ENCODE results near the gene MOG. TPM values are rescaled to one million over a fixed set of nuclear protein-coding genes. Genes with fewer than 3 reads are reported as not detected.
A peak's percentile ranks its signal among the peaks of the same experiment; 100 is the strongest.

The MOG gene
- total and polyA plus RNA-seq, 4 donors, result not detected

DNA sequence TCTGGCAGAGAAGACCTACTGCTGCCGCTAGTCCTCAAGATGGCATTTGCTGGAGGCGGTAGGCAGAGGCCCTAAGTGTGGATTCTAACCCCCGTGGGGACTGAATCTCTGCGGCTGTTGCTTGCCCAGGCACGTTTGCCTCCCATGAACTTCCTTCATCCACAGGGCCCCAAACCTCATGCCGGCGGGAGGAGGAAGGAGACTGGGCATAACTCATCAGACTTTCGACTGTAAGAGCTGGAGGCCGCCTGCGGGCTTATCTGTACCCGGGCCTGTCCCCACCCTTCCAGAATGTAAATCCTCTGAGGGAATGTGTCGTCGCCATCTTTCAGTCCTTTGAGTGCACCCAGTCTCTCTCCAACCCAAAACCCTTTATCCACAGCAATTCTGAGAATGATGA is 23.1 kb downstream of the MOG start:
- ATAC-seq (ENCODE audit: insufficient read depth, low FRiP score), result no peak
- Histone ChIP-seq H3K9me3 (ENCODE audit: control insufficient read depth in 4 of 4, insufficient read depth in 3 of 4, low read length in 3 of 4) (no peaks in the 10 kb centered on the region), H3K4me1 (ENCODE audit: control insufficient read depth in 5 of 5, insufficient read depth in 5 of 5, low read length in 5 of 5) (peaks cover 0 to 5% (median 0%) of the 10 kb centered on the region in 5 donors), H3K36me3 (ENCODE audit: control insufficient read depth in 4 of 4, insufficient read depth in 4 of 4, low read length in 4 of 4) (no peaks in the 10 kb centered on the region), H3K4me3 (no peak overlapping the region), H3K9ac (ENCODE audit: insufficient read depth in 1 of 2, low read length in 2 of 2) (no peak overlapping the region), H3K27me3 (ENCODE audit: control insufficient read depth in 3 of 3, insufficient read depth in 3 of 3, low read length in 2 of 3) (no peaks in the 10 kb centered on the region), H3K27ac (ENCODE audit: low read depth in 1 of 2, low read length in 1 of 2) (no peak overlapping the region)
- TF ChIP-seq, protein P1, sequence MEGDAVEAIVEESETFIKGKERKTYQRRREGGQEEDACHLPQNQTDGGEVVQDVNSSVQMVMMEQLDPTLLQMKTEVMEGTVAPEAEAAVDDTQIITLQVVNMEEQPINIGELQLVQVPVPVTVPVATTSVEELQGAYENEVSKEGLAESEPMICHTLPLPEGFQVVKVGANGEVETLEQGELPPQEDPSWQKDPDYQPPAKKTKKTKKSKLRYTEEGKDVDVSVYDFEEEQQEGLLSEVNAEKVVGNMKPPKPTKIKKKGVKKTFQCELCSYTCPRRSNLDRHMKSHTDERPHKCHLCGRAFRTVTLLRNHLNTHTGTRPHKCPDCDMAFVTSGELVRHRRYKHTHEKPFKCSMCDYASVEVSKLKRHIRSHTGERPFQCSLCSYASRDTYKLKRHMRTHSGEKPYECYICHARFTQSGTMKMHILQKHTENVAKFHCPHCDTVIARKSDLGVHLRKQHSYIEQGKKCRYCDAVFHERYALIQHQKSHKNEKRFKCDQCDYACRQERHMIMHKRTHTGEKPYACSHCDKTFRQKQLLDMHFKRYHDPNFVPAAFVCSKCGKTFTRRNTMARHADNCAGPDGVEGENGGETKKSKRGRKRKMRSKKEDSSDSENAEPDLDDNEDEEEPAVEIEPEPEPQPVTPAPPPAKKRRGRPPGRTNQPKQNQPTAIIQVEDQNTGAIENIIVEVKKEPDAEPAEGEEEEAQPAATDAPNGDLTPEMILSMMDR (IDR thresholded peaks at IDR 0.05; ENCODE audit: control extremely low read depth, extremely low read depth), result no peak
- WGBS, 2 donors, result 67 to 69% methylated on average over 13 of the region's 13 CpGs
- DNase-seq, result no peak

- peaks cover 0 to 5% (median 0%) of the 10 kb centered on the region in 5 donors for H3K4me1 ChIP-seq (ENCODE audit: control insufficient read depth in 5 of 5, insufficient read depth in 5 of 5, low read length in 5 of 5)
- H3K9ac ChIP-seq (ENCODE audit: insufficient read depth in 1 of 2, low read length in 2 of 2), result no peak overlapping the region
- H3K27ac ChIP-seq (ENCODE audit: low read depth in 1 of 2, low read length in 1 of 2), result no peak overlapping the region
- DNase-seq, result no peak
- no peaks in the 10 kb centered on the region for H3K9me3 ChIP-seq (ENCODE audit: control insufficient read depth in 4 of 4, insufficient read depth in 3 of 4, low read length in 3 of 4)
- H3K4me3 ChIP-seq, result no peak overlapping the region
- no peaks in the 10 kb centered on the region for H3K36me3 ChIP-seq (ENCODE audit: control insufficient read depth in 4 of 4, insufficient read depth in 4 of 4, low read length in 4 of 4)
- WGBS, 2 donors, result 58 to 89% methylated on average over 24 of the region's 24 CpGs
- no peak for ATAC-seq (ENCODE audit: insufficient read depth, low FRiP score)
- H3K27me3 ChIP-seq (ENCODE audit: control insufficient read depth in 3 of 3, insufficient read depth in 3 of 3, low read length in 2 of 3), result no peaks in the 10 kb centered on the region
- TF ChIP-seq, protein P1 (IDR thresholded peaks at IDR 0.05; ENCODE audit: control extremely low read depth, extremely low read depth), result no peak
These were observed 23.5 kb downstream of the MOG start for GRCh38 chr6:29680416-29680815.

- Histone ChIP-seq H3K27ac (ENCODE audit: low read depth in 1 of 2, low read length in 1 of 2) (no peak within 1 kb of the TSS), H3K4me1 (ENCODE audit: control insufficient read depth in 5 of 5, insufficient read depth in 5 of 5, low read length in 5 of 5) (peaks cover 0 to 5% (median 0%) of the 10 kb centered on the region in 5 donors), H3K36me3 (ENCODE audit: control insufficient read depth in 4 of 4, insufficient read depth in 4 of 4, low read length in 4 of 4) (no peaks in the 10 kb centered on the region), H3K9me3 (ENCODE audit: control insufficient read depth in 4 of 4, insufficient read depth in 3 of 4, low read length in 3 of 4) (no peaks in the 10 kb centered on the region), H3K27me3 (ENCODE audit: control insufficient read depth in 3 of 3, insufficient read depth in 3 of 3, low read length in 2 of 3) (no peaks in the 10 kb centered on the region), H3K4me3 (peak within 1 kb of the TSS; percentile 14), H3K9ac (ENCODE audit: insufficient read depth in 1 of 2, low read length in 2 of 2) (no peak within 1 kb of the TSS)
- TF ChIP-seq, protein P1 (IDR thresholded peaks at IDR 0.05; ENCODE audit: control extremely low read depth, extremely low read depth), result no peak
- ATAC-seq (ENCODE audit: insufficient read depth, low FRiP score) (peak; percentile 41), DNase-seq (no peak)
- WGBS, 2 donors, result 41 to 83% methylated on average over 30 to 31 of the region's 31 CpGs
These were observed 24.0 kb downstream of the MOG start, which contains the start of gene ZFP57 for GRCh38 chr6:29680904-29681303. Gene ZFP57, minus strand, starts transcription at chr6:29681152. Its CDS starts 4,149 bp downstream, at chr6:29677003.

GRCh38 chr6:29681811-29682210 is 24.9 kb downstream of the MOG start:
- no peaks in the 10 kb centered on the region for H3K9me3 ChIP-seq (ENCODE audit: control insufficient read depth in 4 of 4, insufficient read depth in 3 of 4, low read length in 3 of 4)
- no peak for ATAC-seq (ENCODE audit: insufficient read depth, low FRiP score)
- WGBS, 2 donors, result 92% methylated on average over 8 of the region's 8 CpGs
- TF ChIP-seq, protein P1 (IDR thresholded peaks at IDR 0.05; ENCODE audit: control extremely low read depth, extremely low read depth), result no peak
- no peaks in the 10 kb centered on the region for H3K27me3 ChIP-seq (ENCODE audit: control insufficient read depth in 3 of 3, insufficient read depth in 3 of 3, low read length in 2 of 3)
- no peaks in the 10 kb centered on the region for H3K36me3 ChIP-seq (ENCODE audit: control insufficient read depth in 4 of 4, insufficient read depth in 4 of 4, low read length in 4 of 4)
- no peak overlapping the region for H3K9ac ChIP-seq (ENCODE audit: insufficient read depth in 1 of 2, low read length in 2 of 2)
- H3K27ac ChIP-seq (ENCODE audit: low read depth in 1 of 2, low read length in 1 of 2), result no peak overlapping the region
- peaks cover 0 to 2% (median 0%) of the 10 kb centered on the region in 5 donors for H3K4me1 ChIP-seq (ENCODE audit: control insufficient read depth in 5 of 5, insufficient read depth in 5 of 5, low read length in 5 of 5)
- no peak for DNase-seq
- H3K4me3 ChIP-seq, result no peak overlapping the region

Data from lung (tissue), 12 donors.